Measurements from ENCODE around the gene UGT1A8.

UGT1A8 gene

GRCh38 chr2:233801357-233802131, 184.1 kb downstream of the UGT1A8 start:
- DNase-seq = no peak
- H3K27ac ChIP-seq (ENCODE audit: insufficient read depth, low read length, poor library complexity, severe bottlenecking) = no peak overlapping the region
- no peaks in the 10 kb centered on the region for H3K4me1 ChIP-seq (ENCODE audit: control insufficient read depth, insufficient read depth, low read length, poor library complexity, severe bottlenecking)
- no peak overlapping the region for H3K4me3 ChIP-seq (ENCODE audit: insufficient read depth, low read depth, low read length, poor library complexity, severe bottlenecking)
- H3K9me3 ChIP-seq (ENCODE audit: control insufficient read depth, low read length) = no peaks in the 10 kb centered on the region
- no peaks in the 10 kb centered on the region for H3K27me3 ChIP-seq (replicated peaks; ENCODE audit: control insufficient read depth, insufficient read depth, low read length, poor library complexity, severe bottlenecking)
- no peaks in the 10 kb centered on the region for H3K36me3 ChIP-seq (ENCODE audit: control insufficient read depth, insufficient read depth, low read length)

- Histone ChIP-seq H3K36me3 (ENCODE audit: control insufficient read depth, insufficient read depth, low read length) (no peaks in the 10 kb centered on the region), H3K4me1 (ENCODE audit: control insufficient read depth, insufficient read depth, low read length, poor library complexity, severe bottlenecking) (no peaks in the 10 kb centered on the region), H3K27ac (ENCODE audit: insufficient read depth, low read length, poor library complexity, severe bottlenecking) (no peak overlapping the region), H3K9me3 (ENCODE audit: control insufficient read depth, low read length) (no peaks in the 10 kb centered on the region), H3K27me3 (replicated peaks; ENCODE audit: control insufficient read depth, insufficient read depth, low read length, poor library complexity, severe bottlenecking) (no peaks in the 10 kb centered on the region), H3K4me3 (ENCODE audit: insufficient read depth, low read depth, low read length, poor library complexity, severe bottlenecking) (no peak overlapping the region)
- no peak for DNase-seq
Observed at GRCh38 chr2:233802132-233802815, 184.8 kb downstream of the UGT1A8 start.

GRCh38 chr2:233803292-233803911, 186.0 kb downstream of the UGT1A8 start:
- Histone ChIP-seq H3K9me3 (ENCODE audit: control insufficient read depth, low read length) (no peaks in the 10 kb centered on the region), H3K27me3 (replicated peaks; ENCODE audit: control insufficient read depth, insufficient read depth, low read length, poor library complexity, severe bottlenecking) (no peaks in the 10 kb centered on the region), H3K27ac (ENCODE audit: insufficient read depth, low read length, poor library complexity, severe bottlenecking) (no peak overlapping the region), H3K4me3 (ENCODE audit: insufficient read depth, low read depth, low read length, poor library complexity, severe bottlenecking) (no peak overlapping the region), H3K4me1 (ENCODE audit: control insufficient read depth, insufficient read depth, low read length, poor library complexity, severe bottlenecking) (no peaks in the 10 kb centered on the region), H3K36me3 (ENCODE audit: control insufficient read depth, insufficient read depth, low read length) (no peaks in the 10 kb centered on the region)
- no peak for DNase-seq

- Histone ChIP-seq H3K36me3 (ENCODE audit: control insufficient read depth, insufficient read depth, low read length) (no peaks in the 10 kb centered on the region), H3K9me3 (ENCODE audit: control insufficient read depth, low read length) (no peaks in the 10 kb centered on the region), H3K4me3 (ENCODE audit: insufficient read depth, low read depth, low read length, poor library complexity, severe bottlenecking) (no peak overlapping the region), H3K27me3 (replicated peaks; ENCODE audit: control insufficient read depth, insufficient read depth, low read length, poor library complexity, severe bottlenecking) (no peaks in the 10 kb centered on the region), H3K27ac (ENCODE audit: insufficient read depth, low read length, poor library complexity, severe bottlenecking) (no peak overlapping the region), H3K4me1 (ENCODE audit: control insufficient read depth, insufficient read depth, low read length, poor library complexity, severe bottlenecking) (no peaks in the 10 kb centered on the region)
- DNase-seq = no peak
Observed at GRCh38 chr2:233803994-233804393, 186.6 kb downstream of the UGT1A8 start.

GRCh38 chr2:233807215-233807865, 189.9 kb downstream of the UGT1A8 start:
- no peak for DNase-seq
- no peaks in the 10 kb centered on the region for H3K4me1 ChIP-seq (ENCODE audit: control insufficient read depth, insufficient read depth, low read length, poor library complexity, severe bottlenecking)
- no peak overlapping the region for H3K4me3 ChIP-seq (ENCODE audit: insufficient read depth, low read depth, low read length, poor library complexity, severe bottlenecking)
- peaks cover 3% of the 10 kb centered on the region for H3K27me3 ChIP-seq (replicated peaks; ENCODE audit: control insufficient read depth, insufficient read depth, low read length, poor library complexity, severe bottlenecking)
- no peak overlapping the region for H3K27ac ChIP-seq (ENCODE audit: insufficient read depth, low read length, poor library complexity, severe bottlenecking)
- no peaks in the 10 kb centered on the region for H3K36me3 ChIP-seq (ENCODE audit: control insufficient read depth, insufficient read depth, low read length)
- no peaks in the 10 kb centered on the region for H3K9me3 ChIP-seq (ENCODE audit: control insufficient read depth, low read length)

- Histone ChIP-seq H3K27me3 (replicated peaks; ENCODE audit: control insufficient read depth, insufficient read depth, low read length, poor library complexity, severe bottlenecking) (peaks cover 3% of the 10 kb centered on the region), H3K4me3 (ENCODE audit: insufficient read depth, low read depth, low read length, poor library complexity, severe bottlenecking) (no peak overlapping the region), H3K9me3 (ENCODE audit: control insufficient read depth, low read length) (no peaks in the 10 kb centered on the region), H3K4me1 (ENCODE audit: control insufficient read depth, insufficient read depth, low read length, poor library complexity, severe bottlenecking) (no peaks in the 10 kb centered on the region), H3K27ac (ENCODE audit: insufficient read depth, low read length, poor library complexity, severe bottlenecking) (no peak overlapping the region), H3K36me3 (ENCODE audit: control insufficient read depth, insufficient read depth, low read length) (no peaks in the 10 kb centered on the region)
- DNase-seq = no peak
Observed at GRCh38 chr2:233807966-233808935, 190.8 kb downstream of the UGT1A8 start.

GRCh38 chr2:233810385-233810784, 193.0 kb downstream of the UGT1A8 start:
- Histone ChIP-seq H3K36me3 (ENCODE audit: control insufficient read depth, insufficient read depth, low read length) (no peaks in the 10 kb centered on the region), H3K27me3 (replicated peaks; ENCODE audit: control insufficient read depth, insufficient read depth, low read length, poor library complexity, severe bottlenecking) (peaks cover 3% of the 10 kb centered on the region), H3K4me1 (ENCODE audit: control insufficient read depth, insufficient read depth, low read length, poor library complexity, severe bottlenecking) (no peaks in the 10 kb centered on the region), H3K27ac (ENCODE audit: insufficient read depth, low read length, poor library complexity, severe bottlenecking) (no peak overlapping the region), H3K4me3 (ENCODE audit: insufficient read depth, low read depth, low read length, poor library complexity, severe bottlenecking) (no peak overlapping the region), H3K9me3 (ENCODE audit: control insufficient read depth, low read length) (no peaks in the 10 kb centered on the region)
- no peak for DNase-seq

GRCh38 chr2:233811087-233811486, 193.7 kb downstream of the UGT1A8 start:
- no peaks in the 10 kb centered on the region for H3K4me1 ChIP-seq (ENCODE audit: control insufficient read depth, insufficient read depth, low read length, poor library complexity, severe bottlenecking)
- H3K9me3 ChIP-seq (ENCODE audit: control insufficient read depth, low read length) = no peaks in the 10 kb centered on the region
- DNase-seq = no peak
- no peaks in the 10 kb centered on the region for H3K36me3 ChIP-seq (ENCODE audit: control insufficient read depth, insufficient read depth, low read length)
- H3K4me3 ChIP-seq (ENCODE audit: insufficient read depth, low read depth, low read length, poor library complexity, severe bottlenecking) = no peak overlapping the region
- H3K27ac ChIP-seq (ENCODE audit: insufficient read depth, low read length, poor library complexity, severe bottlenecking) = no peak overlapping the region
- peaks cover 3% of the 10 kb centered on the region for H3K27me3 ChIP-seq (replicated peaks; ENCODE audit: control insufficient read depth, insufficient read depth, low read length, poor library complexity, severe bottlenecking)

GRCh38 chr2:233811732-233812131, 194.3 kb downstream of the UGT1A8 start:
- DNase-seq = no peak
- no peaks in the 10 kb centered on the region for H3K36me3 ChIP-seq (ENCODE audit: control insufficient read depth, insufficient read depth, low read length)
- peaks cover 3% of the 10 kb centered on the region for H3K27me3 ChIP-seq (replicated peaks; ENCODE audit: control insufficient read depth, insufficient read depth, low read length, poor library complexity, severe bottlenecking)
- no peak overlapping the region for H3K27ac ChIP-seq (ENCODE audit: insufficient read depth, low read length, poor library complexity, severe bottlenecking)
- H3K4me1 ChIP-seq (ENCODE audit: control insufficient read depth, insufficient read depth, low read length, poor library complexity, severe bottlenecking) = no peaks in the 10 kb centered on the region
- H3K9me3 ChIP-seq (ENCODE audit: control insufficient read depth, low read length) = no peaks in the 10 kb centered on the region
- no peak overlapping the region for H3K4me3 ChIP-seq (ENCODE audit: insufficient read depth, low read depth, low read length, poor library complexity, severe bottlenecking)

All from effector memory CD4-positive, alpha-beta T cell (primary cell).